ENCODE measurements around the gene COL9A2. TPM values are rescaled to one million over a fixed set of nuclear protein-coding genes. Genes with fewer than 3 reads are reported as not detected.

COL9A2 gene
- total RNA-seq, 1 donor from 2014 or later = 4.5 TPM

- DNase-seq (ENCODE audit: low spot score in 2 of 2) = no peak
Measured at GRCh38 chr1:40281853-40282252, 35.2 kb downstream of the COL9A2 start.

GRCh38 chr1:40276122-40276521 lies 41.0 kb downstream of the COL9A2 start:
- Histone ChIP-seq H3K27ac (no peak overlapping the region), H3K4me1 (peaks cover 0 to under 1% of the 10 kb centered on the region in 2 donors), H3K36me3 (peaks cover 52 to 69% of the 10 kb centered on the region in 2 donors), H3K27me3 (no peaks in the 10 kb centered on the region), H3K4me3 (no peak overlapping the region), H3K9me3 (no peaks in the 10 kb centered on the region)
- intact Hi-C loops (cut with DNase I) = no loop called here
- no peak for DNase-seq (ENCODE audit: low spot score in 2 of 2)
- no peak for TF ChIP-seq CTCF (IDR thresholded peaks at IDR 0.05)

More at GRCh38 chr1:40281853-40282252, 35.2 kb downstream of the COL9A2 start:
- Histone ChIP-seq H3K4me1 (no peaks in the 10 kb centered on the region), H3K27ac (no peak overlapping the region), H3K36me3 (peaks cover 48 to 60% of the 10 kb centered on the region in 2 donors), H3K4me3 (no peak overlapping the region), H3K9me3 (no peaks in the 10 kb centered on the region), H3K27me3 (no peaks in the 10 kb centered on the region)
- intact Hi-C loops (cut with DNase I) = no loop called here
- no peak for TF ChIP-seq CTCF (IDR thresholded peaks at IDR 0.05)

- no peak for DNase-seq (ENCODE audit: low spot score in 2 of 2)
- intact Hi-C loops (cut with DNase I) = no loop called here
- Histone ChIP-seq H3K27ac (no peak overlapping the region), H3K27me3 (no peaks in the 10 kb centered on the region), H3K36me3 (peaks cover 52 to 73% of the 10 kb centered on the region in 2 donors), H3K9me3 (no peaks in the 10 kb centered on the region), H3K4me1 (peaks cover 0 to 7% of the 10 kb centered on the region in 2 donors), H3K4me3 (no peak overlapping the region)
- TF ChIP-seq CTCF (IDR thresholded peaks at IDR 0.05) = no peak
Measured at GRCh38 chr1:40274331-40274730, 42.8 kb downstream of the COL9A2 start.

GRCh38 chr1:40273547-40274166 lies 43.4 kb downstream of the COL9A2 start:
- Histone ChIP-seq H3K27ac (no peak overlapping the region), H3K9me3 (no peaks in the 10 kb centered on the region), H3K36me3 (peaks cover 55 to 74% of the 10 kb centered on the region in 2 donors), H3K4me1 (peaks cover 0 to 8% of the 10 kb centered on the region in 2 donors), H3K4me3 (no peak overlapping the region), H3K27me3 (no peaks in the 10 kb centered on the region)
- no peak for TF ChIP-seq CTCF (IDR thresholded peaks at IDR 0.05)
- intact Hi-C loops (cut with DNase I) = no loop called here
- no peak for DNase-seq (ENCODE audit: low spot score in 2 of 2)

GRCh38 chr1:40272653-40273213 lies 44.4 kb downstream of the COL9A2 start:
- DNase-seq (ENCODE audit: low spot score in 2 of 2) = no peak
- intact Hi-C loops (cut with DNase I) = no loop called here
- Histone ChIP-seq H3K9me3 (no peaks in the 10 kb centered on the region), H3K36me3 (peaks cover 57 to 78% of the 10 kb centered on the region in 2 donors), H3K27ac (no peak overlapping the region), H3K4me3 (no peak overlapping the region), H3K4me1 (peaks cover 0 to 14% of the 10 kb centered on the region in 2 donors), H3K27me3 (no peaks in the 10 kb centered on the region)
- no peak for TF ChIP-seq CTCF (IDR thresholded peaks at IDR 0.05)

Measured in ascending aorta (tissue), 2 donors.